NCI-H1092 treated with DMSO at 0.1 percent for 48 hours (cell line): ENCODE measurements around the gene IPO4.
A peak's percentile ranks its signal among the peaks of the same experiment; 100 is the strongest.

Experiments
- DNase-seq: peaks from one replicate; lab custom pipeline; 2025; lab: John Stamatoyannopoulos, UW

Gene IPO4

DNA sequence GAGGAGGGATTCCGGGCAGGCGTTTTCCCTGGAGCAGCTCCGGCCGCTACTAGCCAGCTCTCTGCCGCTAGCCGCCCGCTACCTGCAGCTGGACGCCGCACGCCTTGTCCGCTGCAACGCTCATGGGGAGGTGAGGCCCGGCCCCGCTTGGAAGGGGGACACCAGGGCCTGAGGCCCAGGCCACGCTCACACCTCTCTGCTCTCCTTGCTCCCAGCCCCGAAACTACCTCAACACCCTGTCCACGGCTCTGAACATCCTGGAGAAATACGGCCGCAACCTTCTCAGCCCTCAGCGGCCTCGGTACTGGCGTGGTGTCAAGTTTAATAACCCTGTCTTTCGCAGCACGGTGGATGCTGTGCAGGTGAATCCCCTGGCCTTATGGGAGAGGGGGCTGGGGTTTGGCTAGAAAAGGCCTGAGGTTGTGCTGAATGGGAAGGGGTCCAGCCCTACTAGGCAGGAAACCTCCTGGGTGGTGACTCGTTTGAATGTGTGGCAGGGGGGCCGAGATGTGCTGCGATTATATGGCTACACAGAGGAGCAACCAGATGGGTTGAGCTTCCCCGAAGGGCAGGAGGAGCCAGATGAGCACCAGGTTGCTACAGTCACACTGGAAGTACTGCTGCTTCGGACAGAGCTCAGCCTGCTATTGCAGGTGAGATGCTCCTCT is 40.7 kb downstream of the IPO4 start:
- no peak for DNase-seq

DNA sequence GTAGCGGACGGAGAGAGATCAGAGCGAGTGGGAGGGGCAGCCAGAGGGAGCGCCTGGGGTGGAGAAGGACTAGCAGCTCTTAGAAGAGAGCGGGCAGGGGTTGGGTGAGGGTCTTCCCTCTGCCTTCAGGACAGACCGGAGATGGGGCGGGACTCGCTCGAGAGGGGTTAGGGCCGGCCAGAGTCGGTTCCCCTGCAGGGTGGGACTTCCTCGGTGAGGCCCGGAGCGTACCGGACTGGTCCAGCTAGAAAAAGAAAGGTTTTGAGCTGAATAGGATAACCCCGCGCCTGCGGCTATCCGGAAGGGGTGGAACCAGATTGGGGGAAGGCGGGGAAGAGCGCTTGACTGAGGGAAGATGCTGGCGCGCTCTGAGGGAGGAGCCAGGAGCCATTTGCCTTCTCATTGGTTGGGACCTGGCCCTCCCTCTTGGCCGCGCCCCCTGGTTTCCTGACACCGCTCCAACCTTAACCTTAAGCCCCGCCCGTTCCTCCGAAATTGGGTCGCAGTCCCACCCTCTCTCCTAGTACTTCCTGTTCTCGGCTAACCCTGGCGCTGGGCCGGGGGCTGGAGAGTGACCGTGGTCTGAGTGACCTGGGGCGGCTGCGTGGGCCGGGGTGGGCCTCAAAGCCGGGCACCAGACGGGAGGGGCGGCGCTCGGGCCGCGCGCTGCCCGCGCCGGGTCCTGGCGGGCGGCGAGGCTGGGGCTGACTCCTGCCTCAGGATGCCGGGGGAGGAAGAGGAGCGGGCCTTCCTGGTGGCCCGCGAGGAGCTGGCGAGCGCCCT is 41.4 kb downstream of the IPO4 start, which contains the start of gene RNF31:
Gene RNF31 (plus strand): TSS at position 521 of the 783 bp plus-strand sequence. CDS start 201 bp downstream, at position 722.
- DNase-seq: peak; percentile 100

DNA sequence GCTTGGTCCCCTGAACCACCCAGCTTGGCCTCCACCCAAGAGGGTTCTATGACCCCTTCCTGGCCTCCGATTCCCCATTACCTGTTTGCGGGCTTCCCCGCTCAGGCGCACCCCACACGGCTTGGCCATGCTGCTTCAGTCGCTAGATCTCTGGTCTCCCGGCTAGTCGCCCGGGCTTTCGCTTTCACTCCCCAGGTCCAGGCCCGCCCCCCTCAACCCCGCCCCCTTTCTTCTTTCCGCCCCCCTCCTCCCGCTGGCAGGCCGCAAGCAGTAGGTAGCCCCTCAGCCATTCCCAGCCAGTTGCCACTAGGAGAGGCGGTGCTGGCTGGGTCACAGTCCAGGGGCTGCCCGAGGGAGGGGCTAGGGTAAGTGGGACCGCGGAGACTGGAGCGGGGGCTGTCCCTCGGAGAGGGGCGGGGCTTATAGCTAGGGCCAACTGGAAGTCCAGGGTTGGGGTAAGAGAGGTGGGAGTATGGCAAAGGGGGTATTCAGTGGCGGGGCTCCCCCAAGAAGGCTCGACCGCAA is 42.1 kb downstream of the IPO4 start, which contains the start of gene PSME2:
Gene PSME2 (minus strand): TSS at position 158 of the 525 bp plus-strand sequence. CDS start 29 bp downstream, at position 129.
- DNase-seq: peak; percentile 99

DNA sequence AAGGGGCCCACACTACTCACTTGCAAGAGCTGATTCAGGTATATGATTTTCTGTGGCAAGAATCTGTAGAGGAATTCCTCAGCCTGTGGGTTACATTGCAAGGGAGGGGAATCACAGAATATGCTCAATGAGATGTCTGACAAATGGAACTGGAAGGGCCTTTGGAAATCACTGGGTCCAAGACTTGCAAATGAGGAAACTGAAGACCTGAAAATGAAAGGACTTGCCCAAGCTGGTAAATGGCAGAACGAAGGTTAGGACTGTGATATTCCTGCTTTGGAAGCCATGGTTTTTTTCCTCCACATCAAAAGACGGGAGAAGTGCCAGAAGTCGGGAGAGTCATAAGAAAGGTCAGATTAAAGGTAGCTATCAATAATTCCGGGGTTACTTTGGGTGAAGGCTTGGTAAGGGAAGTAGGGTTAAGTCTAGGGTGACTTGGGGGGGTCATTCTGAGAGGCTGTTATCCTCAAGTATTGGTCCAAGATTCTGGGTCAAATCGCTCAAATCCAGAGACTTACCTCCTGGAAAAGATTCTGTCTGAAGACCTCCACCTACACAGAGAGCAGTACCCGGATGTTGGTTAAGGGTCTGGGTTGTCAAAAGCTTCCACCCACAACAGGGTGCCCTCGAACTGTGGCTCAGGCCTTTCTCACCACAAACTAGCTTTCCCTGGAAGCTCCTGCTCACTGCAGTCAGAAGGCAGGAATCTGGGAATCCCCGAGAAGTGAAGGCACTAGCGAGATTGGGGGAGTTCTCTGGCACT is 42.7 kb downstream of the IPO4 start:
- DNase-seq: no peak

DNA sequence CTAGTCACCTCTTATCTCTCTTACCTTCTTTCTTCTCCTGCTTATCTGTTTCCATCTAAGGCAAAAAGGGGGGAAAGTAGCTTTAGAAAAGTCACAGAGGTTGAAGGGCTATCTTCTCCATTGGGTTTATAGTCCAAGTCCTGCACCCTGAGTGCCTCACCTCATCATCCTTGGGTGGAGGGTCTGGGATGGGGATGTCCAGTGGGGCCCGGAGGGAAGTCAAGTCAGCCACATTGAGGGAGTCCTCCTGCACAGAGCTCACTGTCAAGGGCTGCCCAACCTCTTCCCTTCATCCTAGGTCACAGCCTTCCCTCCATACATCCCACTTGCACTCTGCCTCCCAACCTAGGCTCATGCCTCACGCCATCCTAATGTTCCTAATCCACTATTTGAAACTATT is 43.4 kb downstream of the IPO4 start:
- DNase-seq: no peak

DNA sequence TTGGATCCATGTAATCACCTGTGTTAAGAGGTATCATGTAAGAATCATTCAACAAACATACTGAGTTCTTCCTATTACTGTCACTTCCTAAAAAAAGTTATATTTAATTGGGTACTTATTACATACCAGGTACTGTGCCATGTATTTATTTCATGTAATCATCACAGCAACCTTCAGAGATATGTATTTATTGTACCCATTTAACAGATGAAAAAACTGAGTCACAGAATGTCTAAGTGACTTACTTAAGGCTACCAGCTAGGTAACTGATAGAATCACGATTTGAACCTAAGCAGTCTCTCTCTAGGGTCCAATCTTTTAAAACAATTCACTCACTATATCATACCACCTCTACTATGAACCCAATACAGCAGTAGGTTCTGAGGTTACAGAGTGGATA is 44.2 kb downstream of the IPO4 start:
- DNase-seq: no peak

DNA sequence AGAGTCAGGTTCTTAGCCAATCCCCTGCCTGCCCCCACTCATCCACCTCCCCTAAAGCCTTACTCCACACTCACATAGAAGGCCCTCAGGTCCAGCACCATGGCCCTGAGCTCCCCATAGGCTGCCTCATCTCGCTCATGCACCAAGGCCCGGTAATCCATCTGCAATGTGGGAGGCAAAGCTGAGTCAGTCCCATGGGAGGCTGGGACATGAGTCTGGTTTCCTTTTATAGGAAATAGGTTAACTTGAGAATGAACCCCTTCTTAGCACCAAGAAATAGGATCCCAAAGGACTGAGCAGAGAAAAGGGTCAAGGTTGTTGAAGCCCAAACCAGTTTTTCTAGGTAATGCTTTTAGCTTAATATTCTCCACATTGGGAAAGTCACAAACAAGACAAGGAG is 45.1 kb downstream of the IPO4 start:
- no peak for DNase-seq

DNA sequence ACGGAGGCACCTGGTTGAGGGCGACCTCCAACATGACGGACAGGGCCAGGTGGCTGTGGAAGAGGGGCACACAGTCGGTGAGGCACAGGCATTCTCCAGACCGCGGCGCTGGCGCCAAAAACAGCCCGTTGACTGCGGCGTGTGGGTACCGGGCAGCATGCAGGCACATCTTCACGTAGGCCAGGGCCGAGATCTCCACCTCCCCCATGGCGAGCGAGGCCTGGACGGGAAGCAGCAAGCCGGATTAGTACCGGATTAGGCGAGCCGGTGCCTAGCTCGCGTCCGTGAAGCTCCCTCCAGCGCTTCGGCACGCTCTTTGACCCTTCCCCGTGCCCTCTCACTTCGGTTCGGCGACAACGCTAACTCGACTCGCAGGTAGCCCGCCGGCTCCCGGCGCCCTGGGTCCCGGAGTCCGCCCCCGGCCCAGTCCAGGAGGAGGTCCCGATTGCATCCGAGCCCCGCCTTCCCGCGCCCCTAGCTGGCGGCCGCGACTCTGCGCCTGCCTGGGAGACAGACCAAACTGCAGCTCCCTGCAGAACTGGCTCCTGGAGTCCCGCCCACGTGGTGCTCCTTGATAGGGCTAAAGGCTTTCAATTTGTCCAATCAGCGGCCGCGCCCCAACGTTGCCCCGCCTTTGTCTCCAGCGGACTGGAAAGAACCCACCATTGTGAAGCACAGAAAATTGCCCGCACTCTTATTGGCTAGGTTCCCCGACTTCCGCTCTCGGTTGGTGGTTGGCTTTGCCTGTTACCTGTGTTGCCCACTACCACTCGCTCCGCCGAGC is 47.3 kb downstream of the IPO4 start, which contains the start of gene EMC9:
Gene EMC9 (minus strand): TSS at position 495 of the 784 bp plus-strand sequence. CDS start 287 bp downstream, at position 208.
- peak; percentile 100 for DNase-seq

DNA sequence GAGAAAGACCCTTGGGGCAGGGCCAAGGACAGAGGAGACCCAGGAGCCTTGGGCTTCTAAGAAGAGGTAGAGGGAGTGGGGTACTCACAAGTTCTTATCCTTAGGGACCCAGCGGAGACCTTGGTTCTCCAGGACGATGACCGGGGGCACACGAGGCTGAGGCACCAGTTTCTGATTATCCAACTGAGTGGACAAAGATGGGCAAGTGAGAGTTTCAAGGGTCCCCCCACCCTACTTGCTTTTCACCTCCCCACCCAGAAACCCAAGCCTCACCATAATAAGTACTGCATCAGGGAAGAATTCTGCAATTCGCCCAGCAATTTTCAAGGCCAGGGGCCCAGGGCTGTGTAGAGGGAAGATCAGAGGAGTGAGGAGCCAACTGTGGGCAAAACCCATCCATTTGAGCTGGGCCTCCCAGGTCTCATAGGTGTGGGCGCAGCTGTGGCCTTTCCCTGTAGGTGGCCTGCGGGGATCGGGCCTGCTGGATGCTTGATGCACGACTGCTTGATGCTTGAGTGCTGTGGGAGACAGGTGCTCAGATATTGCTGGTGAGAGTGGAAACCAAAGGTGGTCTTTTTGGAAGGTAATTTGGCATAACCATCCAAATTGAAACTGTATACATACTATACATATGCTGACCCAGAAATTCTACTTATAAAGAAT is 49.2 kb downstream of the IPO4 start:
- DNase-seq: no peak

DNA sequence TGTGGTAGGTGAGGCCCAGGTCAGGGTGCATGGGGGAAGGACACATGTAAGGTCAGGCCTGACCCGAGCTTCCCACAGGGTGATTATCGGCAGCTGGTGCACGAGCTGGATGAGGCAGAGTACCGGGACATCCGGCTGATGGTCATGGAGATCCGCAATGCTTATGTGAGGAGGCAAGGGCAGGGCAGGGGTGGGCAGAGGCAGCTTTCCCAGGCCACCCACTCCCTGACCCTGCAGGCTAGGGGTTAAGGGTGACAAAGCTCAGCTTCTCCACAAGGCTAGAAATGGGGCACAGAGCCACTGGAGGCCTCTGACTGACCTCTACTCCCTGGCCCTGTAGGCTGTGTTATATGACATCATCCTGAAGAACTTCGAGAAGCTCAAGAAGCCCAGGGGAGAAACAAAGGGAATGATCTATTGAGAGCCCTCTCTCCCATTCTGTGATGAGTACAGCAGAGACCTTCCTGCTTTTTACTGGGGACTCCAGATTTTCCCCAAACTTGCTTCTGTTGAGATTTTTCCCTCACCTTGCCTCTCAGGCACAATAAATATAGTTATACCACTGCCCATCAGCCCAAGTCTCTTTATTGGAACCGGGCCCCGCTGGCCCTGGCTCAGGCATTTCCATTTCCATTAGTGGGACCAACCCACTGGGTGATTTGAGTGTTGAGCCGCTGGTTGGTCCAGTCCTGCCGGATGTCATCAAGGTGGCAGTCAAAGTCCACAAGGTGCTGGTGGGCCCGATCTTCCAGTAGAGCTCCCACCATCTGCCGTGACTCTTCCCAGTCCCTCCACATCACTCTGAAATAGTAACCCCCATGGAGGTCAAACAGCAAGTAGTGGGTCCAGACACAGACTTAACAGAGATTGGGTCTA is 50.0 kb downstream of the IPO4 start:
- DNase-seq: no peak

DNA sequence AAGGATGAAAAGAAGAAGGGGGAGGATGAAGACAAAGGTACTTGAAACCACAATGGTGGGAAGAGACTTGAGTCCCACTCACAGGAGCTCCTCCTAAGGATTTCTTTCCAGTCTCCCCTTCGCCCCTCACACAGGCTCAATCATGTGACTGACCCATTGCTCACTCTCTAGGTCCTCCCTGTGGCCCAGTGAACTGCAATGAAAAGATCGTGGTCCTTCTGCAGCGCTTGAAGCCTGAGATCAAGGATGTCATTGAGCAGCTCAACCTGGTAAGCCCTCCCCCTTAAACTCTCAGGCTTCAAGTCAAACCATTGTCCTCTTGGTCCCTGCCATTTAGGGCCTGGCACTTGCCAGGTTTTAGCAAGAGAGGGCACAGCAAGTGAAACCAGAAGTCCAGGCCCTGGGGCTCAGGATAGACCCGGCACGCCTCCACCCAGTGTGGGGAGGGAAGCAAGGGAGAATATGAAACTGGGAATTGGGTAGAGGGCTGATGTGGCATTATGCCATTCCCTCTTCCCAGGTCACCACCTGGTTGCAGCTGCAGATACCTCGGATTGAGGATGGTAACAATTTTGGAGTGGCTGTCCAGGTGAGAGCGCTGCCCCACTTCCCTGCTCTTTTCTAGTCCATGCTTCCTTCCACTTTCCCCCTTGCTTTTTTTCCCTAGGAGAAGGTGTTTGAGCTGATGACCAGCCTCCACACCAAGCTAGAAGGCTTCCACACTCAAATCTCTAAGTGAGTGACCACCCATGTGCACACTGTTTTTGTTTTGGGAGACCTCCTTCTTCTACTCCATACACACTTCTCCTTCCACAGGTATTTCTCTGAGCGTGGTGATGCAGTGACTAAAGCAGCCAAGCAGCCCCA is 50.9 kb downstream of the IPO4 start:
- DNase-seq: no peak

DNA sequence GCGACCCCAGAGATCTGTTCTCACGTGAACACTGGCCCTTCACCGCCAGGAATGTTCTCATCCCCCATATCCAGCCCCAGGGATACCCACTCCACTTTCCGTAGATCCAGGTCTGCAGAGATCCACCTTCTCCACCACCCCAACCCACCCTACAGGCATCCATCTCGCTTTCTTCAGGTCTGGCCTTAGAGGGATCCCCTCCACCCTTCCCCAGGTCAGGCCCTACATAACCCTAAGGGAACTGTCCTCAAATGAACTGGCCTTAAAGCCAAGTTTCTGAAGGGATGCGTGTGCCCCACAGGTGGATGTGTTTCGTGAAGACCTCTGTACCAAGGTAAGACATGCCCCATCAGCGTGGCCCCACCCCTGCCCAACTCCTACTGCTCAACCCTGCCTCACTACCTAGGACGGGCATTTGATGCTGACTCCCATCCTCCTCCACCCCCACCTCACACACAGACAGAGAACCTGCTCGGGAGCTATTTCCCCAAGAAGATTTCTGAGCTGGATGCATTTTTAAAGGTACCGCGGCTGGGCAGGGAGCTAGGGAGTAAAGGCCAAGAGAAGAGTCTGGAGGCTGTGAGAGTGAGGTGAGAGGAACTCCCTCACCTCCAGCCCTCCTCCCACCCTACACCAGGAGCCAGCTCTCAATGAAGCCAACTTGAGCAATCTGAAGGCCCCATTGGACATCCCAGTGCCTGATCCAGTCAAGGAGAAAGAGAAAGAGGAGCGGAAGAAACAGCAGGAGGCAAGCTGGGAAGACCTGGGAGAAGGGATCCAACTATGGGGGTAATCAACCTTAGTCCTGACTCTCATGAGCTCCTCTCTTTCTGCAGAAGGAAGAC is 51.7 kb downstream of the IPO4 start:
- DNase-seq: peak; percentile 32

DNA sequence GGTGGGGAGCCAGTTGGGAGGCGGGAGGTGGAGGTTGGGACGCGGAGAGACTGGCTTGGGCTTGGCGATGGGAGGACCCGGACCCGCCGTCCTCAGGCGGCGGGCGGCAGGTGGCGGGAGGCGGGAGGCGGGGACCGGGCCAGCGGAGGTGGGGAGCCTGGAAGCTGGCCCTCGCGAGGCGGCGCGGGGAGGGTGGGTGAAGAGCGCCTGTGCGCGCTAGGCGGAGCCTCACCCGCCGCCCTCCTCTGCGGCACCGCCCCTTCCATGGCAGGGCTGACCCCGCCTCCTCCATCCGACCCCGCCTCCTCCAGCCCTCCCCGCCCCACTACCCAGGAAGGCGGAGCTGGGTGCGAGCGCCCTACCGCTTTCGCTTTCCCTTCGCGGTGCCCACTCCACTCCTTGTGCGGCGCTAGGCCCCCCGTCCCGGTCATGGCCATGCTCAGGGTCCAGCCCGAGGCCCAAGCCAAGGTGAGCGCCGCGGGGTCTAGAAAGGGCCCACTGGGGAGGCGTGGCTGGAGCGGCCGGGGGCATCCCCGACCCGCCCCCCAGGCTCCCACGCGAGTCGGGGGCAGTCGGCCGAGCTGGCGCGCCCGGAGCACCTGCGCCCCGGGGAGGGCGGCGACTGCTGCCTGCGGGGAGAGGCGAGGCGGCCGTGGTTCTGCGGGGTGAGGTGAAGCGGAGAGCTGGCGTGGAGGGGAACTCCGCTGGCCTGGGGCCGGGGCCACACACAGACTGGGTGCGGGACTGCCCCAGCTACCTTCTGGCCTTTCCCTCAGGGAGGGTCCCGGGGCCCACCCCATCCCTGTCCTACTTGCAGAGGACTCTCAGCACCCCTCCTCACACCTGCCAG is 52.6 kb downstream of the IPO4 start, which contains the start of gene PSME1:
Gene PSME1 (plus strand): TSS at position 361 of the 850 bp plus-strand sequence. CDS start 69 bp downstream, at position 430.
- peak; percentile 94 for DNase-seq

DNA sequence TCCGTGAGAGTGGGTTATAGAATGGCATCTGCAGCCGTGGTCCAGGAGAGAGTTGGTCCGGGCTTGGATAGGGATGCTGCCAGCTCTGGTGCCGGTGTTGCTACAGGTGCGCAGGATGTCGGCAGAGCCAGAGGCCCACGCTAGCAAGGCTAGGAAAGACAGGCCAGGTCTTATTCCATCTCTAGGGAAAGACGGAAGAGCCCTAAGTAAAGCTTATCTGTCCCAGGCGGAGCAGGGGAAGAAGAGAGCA is 53.1 kb downstream of the IPO4 start:
- DNase-seq: no peak

DNA sequence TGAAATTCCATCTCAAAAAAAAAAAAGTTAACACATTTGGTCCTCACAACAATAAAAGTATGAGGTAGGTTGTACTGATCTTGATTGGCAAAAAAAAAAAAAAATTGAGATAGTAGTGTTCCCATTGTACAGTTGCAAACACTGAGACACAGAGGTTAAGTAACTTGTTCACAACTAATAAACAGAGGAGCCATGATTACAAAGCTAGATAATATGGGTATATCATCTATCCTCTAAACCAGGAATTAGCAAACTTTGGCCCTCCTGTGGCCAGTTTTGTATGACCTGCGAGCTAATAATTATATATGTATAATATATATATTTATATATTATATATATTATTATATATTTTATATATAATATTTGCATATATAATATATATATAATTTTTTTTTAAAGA is 54.9 kb downstream of the IPO4 start:
- no peak for DNase-seq

DNA sequence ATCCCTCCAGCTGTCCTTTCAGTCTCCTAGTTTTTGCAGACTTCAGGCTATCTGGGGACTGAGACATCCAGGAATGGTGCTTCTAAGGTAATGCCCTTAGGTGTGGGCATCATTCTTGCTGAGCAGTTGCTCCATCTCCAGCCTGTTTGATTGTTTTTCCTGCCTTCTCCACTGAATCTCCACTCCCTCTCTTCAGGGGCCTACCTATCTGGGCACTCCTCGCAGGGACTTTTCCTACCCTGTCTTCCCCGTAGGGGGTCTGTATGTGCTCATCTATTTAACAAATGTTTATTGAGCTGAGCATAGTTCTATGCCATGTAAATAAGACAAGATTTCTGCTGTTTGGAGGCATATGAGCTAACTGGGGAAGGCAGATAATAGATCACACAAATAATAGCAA is 55.6 kb downstream of the IPO4 start:
- no peak for DNase-seq

DNA sequence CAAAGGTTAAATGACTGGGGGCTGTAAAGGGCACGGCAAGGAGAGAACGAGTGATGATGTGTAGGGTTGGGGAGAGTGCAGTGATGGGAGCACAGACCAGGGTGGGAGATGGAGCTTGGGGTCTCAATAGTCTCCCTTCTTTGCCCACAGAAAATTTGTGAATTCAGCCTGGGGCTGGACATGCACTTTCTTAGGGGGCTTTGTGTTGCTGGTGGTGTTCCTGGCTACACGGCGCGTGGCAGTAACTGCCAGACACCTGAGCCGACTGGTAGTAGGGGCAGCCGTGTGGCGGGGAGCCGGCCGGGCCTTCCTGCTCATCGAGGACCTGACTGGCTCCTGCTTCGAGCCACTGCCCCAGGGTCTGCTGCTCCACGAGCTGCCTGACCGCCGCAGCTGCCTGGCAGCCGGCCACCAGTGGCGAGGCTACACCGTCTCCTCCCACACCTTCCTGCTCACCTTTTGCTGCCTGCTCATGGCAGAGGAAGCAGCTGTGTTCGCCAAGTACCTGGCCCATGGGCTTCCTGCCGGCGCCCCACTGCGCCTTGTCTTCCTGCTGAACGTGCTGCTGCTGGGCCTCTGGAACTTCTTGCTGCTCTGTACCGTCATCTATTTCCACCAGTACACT is 56.4 kb downstream of the IPO4 start:
- peak; percentile 20 for DNase-seq
